ENCODE results near the gene HGFAC.
"Not testable (repeated sequence)": the region's sequence is repeated elsewhere in the genome, so short reads cannot be mapped to it uniquely, and the experiment has no call there.

The HGFAC gene

GRCh38 chr4:3447431-3448395 lies 5.9 kb downstream of the HGFAC start:
- H3K4me3 ChIP-seq (ENCODE audit: low read depth, low read length), result no peak overlapping the region
- DNase-seq (ENCODE audit: low read depth), result no peak
- TF ChIP-seq, protein P1, sequence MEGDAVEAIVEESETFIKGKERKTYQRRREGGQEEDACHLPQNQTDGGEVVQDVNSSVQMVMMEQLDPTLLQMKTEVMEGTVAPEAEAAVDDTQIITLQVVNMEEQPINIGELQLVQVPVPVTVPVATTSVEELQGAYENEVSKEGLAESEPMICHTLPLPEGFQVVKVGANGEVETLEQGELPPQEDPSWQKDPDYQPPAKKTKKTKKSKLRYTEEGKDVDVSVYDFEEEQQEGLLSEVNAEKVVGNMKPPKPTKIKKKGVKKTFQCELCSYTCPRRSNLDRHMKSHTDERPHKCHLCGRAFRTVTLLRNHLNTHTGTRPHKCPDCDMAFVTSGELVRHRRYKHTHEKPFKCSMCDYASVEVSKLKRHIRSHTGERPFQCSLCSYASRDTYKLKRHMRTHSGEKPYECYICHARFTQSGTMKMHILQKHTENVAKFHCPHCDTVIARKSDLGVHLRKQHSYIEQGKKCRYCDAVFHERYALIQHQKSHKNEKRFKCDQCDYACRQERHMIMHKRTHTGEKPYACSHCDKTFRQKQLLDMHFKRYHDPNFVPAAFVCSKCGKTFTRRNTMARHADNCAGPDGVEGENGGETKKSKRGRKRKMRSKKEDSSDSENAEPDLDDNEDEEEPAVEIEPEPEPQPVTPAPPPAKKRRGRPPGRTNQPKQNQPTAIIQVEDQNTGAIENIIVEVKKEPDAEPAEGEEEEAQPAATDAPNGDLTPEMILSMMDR (conservative IDR thresholded peaks at IDR 0.05; ENCODE audit: low read depth, low read length), result no peak

GRCh38 chr4:3449047-3449573 lies 7.3 kb downstream of the HGFAC start:
- no peak for DNase-seq (ENCODE audit: low read depth)
- no peak overlapping the region for H3K4me3 ChIP-seq (ENCODE audit: low read depth, low read length)
- TF ChIP-seq, protein P1 (conservative IDR thresholded peaks at IDR 0.05; ENCODE audit: low read depth, low read length), result no peak

DNA sequence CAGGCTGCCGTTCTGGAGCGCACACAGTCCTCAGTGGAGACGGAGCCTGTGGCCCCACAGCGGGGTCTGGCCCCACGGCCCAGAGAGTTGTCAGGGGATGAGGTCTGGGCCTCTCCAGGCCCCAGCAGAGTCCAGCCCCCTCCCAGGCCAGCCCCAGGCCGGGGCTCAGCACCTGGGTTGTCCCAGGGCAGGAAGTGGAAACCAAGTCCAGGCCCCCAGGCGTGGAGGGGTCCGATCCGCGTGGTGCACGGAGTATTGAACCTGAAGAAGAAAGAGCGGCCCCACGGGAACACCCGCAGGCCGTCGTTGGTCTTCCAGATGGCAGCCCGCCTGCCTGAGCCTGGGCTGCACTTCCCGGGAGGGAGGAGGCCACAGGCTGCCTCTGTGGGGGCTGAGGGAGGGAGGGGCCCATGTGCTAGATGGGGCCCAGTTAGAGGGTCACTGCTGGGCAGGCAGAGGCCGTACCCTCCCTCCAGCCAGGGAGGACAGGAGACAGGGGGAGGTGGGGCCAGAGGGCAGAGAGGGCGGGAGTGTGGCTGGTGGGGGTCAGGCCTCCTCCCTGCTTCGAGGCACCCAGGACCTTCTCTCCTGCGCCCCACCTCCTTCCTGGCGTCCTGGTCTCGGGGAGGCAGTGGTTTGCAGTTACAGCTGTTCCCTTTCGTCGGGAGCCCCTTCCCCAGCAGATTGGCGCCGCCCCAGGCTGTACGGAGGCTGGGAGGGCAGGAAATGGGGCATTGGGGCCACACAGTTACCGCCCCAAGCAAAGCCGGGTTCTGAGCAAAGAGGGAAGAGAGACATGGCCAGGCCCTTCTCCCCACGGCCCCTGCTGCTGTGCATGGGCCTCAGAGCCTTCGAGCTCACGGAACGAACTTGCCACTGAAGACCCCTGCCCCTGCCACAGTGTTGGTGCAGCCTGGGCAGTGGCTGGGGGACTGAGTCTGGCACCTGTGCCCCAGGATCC lies 8.1 kb downstream of the HGFAC start:
- no peak for DNase-seq (ENCODE audit: low read depth)
- no peak overlapping the region for H3K4me3 ChIP-seq (ENCODE audit: low read depth, low read length)
- TF ChIP-seq, protein P1 (conservative IDR thresholded peaks at IDR 0.05; ENCODE audit: low read depth, low read length), result no peak

DNA sequence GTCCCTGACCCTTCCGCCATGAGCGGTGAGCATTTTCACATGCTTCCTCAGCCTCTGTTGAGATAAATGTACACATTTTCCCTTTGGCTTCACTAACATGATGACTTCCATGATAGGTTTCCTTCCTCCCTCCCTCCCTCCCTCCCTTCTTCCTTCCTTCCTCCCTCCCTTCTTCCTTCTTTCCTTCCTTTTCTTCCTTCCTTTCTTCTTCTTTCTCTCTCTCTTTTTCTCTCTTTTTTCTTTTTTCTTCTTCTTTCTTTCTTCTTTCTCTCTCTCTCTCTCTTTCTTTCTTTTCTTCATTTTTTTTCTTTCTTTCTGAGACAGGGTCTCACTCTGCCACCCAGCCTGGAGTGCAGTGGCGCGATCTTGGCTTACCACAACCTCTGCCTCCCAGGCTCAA lies 8.9 kb downstream of the HGFAC start:
- DNase-seq (ENCODE audit: low read depth), result no peak
- no peak overlapping the region for H3K4me3 ChIP-seq (ENCODE audit: low read depth, low read length)
- TF ChIP-seq, protein P1 (conservative IDR thresholded peaks at IDR 0.05; ENCODE audit: low read depth, low read length), result no peak

DNA sequence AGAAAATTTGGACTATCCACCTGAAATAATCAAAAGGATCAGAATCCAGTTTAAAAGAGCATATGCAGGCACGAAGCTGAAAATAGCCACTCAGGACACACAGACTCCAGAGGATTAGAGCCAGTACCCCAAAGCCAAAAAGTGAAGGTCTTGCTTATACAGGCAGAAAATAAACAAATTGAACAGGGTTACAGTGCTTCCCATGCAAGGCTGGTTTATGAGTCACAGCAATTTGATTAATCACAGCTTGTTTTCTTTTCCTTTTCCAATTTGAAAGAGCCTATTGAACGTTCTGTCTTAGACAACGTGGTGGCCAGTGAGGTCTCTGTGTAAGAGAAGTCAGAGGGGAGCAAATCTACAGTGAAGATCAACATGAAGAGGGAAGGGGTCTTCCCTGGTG lies 10.2 kb downstream of the HGFAC start:
- peak; percentile 44 for DNase-seq (ENCODE audit: low read depth)
- TF ChIP-seq, protein P1 (conservative IDR thresholded peaks at IDR 0.05; ENCODE audit: low read depth, low read length), result no peak

GRCh38 chr4:3452376-3452775 lies 10.6 kb downstream of the HGFAC start:
- H3K4me3 ChIP-seq (ENCODE audit: low read depth, low read length), result no peak overlapping the region

More for the DNA sequence above, 10.2 kb downstream of the HGFAC start:
- no peak overlapping the region for H3K4me3 ChIP-seq (ENCODE audit: low read depth, low read length)

DNA sequence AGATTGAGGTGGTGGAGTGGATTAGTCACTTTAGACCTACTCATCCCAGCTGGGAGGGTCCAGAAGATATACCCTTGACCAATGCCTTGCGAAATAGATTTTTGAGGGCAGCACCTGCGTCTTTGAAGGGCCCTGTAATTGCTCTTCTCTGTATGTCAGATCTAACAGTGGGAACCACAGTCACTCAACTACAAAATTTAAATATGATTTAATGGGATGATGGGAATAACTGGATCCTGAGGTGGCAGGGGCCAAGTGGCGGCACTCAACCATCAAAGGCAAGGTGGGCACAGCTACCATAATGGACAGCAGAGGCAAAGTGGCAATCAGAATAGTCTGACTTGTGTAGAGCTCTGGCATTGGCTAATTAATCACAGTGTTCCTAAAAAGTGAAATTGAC lies 13.8 kb downstream of the HGFAC start:
- DNase-seq (ENCODE audit: low read depth); H3K4me3 ChIP-seq (ENCODE audit: low read depth, low read length): not testable (repeated sequence)

More at GRCh38 chr4:3452376-3452775, 10.6 kb downstream of the HGFAC start:
- DNase-seq (ENCODE audit: low read depth), result peak; percentile 16
- TF ChIP-seq, protein P1 (conservative IDR thresholded peaks at IDR 0.05; ENCODE audit: low read depth, low read length), result peak; percentile 53
